Lower leg skin (tissue), 4 donors: Measurements from ENCODE around the gene ZNF335. TPM values are rescaled to one million over a fixed set of nuclear protein-coding genes. Genes with fewer than 3 reads are reported as not detected.

Experiments
- DNase-seq, 2 donors: peaks; one replicate each; pipeline ENCODE4 v3.0.0-alpha.2; 2019; ENCODE audit warnings: low spot score in 2 of 2
- H3K4me3 ChIP-seq: fragments of 200-600 bp; sonication (generic); 2 replicates; pipeline ENCODE4 v1.5.1; 2017; ENCODE audit warnings: mild to moderate bottlenecking, low read depth; ENCODE audit not compliant: poor library complexity, severe bottlenecking
- CTCF ChIP-seq, 3 donors: fragments of 450-650 bp; IDR thresholded peaks; one replicate each; pipeline ENCODE4 v1.5.1; 2016; ENCODE audit warnings: antibody characterized with exemption in 3 of 3, mild to moderate bottlenecking in 3 of 3, moderate library complexity in 2 of 3
- POLR2A ChIP-seq, 2 donors: fragments of 450-650 bp; IDR thresholded peaks; one replicate each; pipeline ENCODE4 v1.6.1; 2016 to 2017; ENCODE audit warnings: antibody characterized with exemption in 2 of 2, mild to moderate bottlenecking in 1 of 2, moderate library complexity in 1 of 2
- WGBS, 2 donors: methylation state at CpG; one replicate each; pipeline ENCODE4 v1.1.5; 2018; 5-methylcytosine and 5-hydroxymethylcytosine counted together
- intact Hi-C: fragments of 100-400 bp; cut with DNase I; formaldehyde crosslinking; loops from one replicate; pipeline ENCODE4 v1.15.0; 2023; ENCODE audit warnings: low total_unique reads
- total RNA-seq, 4 donors: library from RNA; depleted of rRNA; stranded (reverse); fragments of >200 nt; gene quantifications; one replicate each; pipeline ENCODE4 v1.1.0, GENCODE V29; 2016

ZNF335 gene
- total RNA-seq, 4 donors from 2014 or later = 21.6 to 38.6 (median 30.7) TPM

DNA sequence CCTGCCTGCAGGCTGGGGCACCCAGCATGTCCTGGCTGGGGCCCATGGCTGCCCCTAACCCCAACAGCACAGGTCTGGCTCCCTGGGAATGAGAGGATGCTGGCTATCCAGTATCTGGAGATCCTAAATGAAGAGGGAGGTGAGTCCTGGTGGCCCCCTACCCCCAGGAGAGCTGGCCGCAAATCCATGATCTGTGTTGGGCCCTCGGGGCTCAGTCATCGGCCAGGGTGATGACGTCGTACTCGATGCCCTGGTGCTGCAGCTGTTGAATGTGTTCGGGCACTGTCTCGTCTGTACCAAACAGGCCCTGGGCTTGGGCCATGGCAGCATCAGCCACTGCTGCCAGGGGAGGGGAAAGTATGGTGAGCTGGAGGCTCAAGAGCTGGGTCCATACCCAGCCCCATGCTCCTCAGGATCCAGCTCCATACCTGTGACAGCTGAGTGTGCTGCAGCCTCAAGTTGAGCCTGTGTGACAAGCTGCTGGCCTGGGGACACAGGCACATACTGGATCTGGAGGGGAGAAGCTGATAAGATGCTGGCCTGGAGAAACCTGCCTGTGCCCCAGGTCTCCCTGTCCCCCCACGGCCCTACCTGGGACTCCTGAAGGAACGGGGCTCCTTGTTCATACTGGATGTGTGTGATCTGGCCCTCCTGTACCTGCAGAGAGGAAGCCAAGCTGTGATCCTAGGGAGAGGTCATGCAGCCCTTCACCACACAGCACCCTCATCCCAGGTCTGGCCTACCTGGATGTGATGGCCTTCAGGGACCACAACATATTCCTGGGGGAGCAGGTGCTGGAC is 23.1 kb downstream of the ZNF335 start:
- H3K4me3 ChIP-seq = no peak overlapping the region
- no peak for TF ChIP-seq POLR2A (IDR thresholded peaks at IDR 0.05)
- TF ChIP-seq CTCF (IDR thresholded peaks at IDR 0.05) = no peak
- 47 to 64% methylated on average over 9 to 10 of the region's 10 CpGs for WGBS, 2 donors
- DNase-seq = peak in 1 of 2 donors; percentile 86
- intact Hi-C loops = no loop called here

DNA sequence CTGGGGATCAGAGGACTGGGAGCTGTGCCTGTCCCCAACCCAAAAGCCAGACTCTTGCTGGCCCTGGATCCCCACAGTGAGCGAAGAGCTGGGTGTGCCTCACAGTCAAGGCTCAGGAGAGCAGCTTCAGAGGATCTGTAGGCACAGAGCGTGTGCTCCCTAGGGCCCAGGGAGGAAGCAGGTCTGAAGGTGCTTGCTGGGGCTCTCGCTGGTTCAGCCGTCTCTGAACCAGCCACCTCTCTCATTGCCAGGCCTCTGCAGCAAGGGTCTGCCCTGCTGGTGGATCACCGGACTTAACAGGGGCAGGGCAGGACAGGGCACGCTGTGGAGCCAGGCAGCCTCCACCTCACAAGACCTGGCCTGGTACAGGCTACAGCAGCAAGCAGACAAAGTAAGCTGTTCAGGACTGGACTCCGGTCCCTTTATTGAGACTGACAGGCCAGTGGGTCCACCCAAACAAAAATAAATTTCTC is 23.7 kb downstream of the ZNF335 start:
- TF ChIP-seq CTCF (IDR thresholded peaks at IDR 0.05) = no peak
- TF ChIP-seq POLR2A (IDR thresholded peaks at IDR 0.05) = no peak
- no peak for DNase-seq
- intact Hi-C loops = no loop called here
- WGBS, 2 donors = 74 to 89% methylated on average over 3 to 5 of the region's 7 CpGs
- no peak overlapping the region for H3K4me3 ChIP-seq

- H3K4me3 ChIP-seq = no peak overlapping the region
- DNase-seq = peak in 1 of 2 donors; percentile 82
- WGBS, 2 donors = 81 to 86% methylated on average over 25 to 26 of the region's 29 CpGs
- no peak for TF ChIP-seq POLR2A (IDR thresholded peaks at IDR 0.05)
- no peak for TF ChIP-seq CTCF (IDR thresholded peaks at IDR 0.05)
- intact Hi-C loops = no loop called here
Observed at GRCh38 chr20:45947110-45947866, 24.7 kb downstream of the ZNF335 start.

GRCh38 chr20:45946149-45946970 is 25.6 kb downstream of the ZNF335 start:
- no peak overlapping the region for H3K4me3 ChIP-seq
- WGBS, 2 donors = 70 to 72% methylated on average over 18 to 20 of the region's 20 CpGs
- TF ChIP-seq CTCF (IDR thresholded peaks at IDR 0.05) (no peak), POLR2A (IDR thresholded peaks at IDR 0.05) (no peak)
- peak; percentile 91 to 93 for DNase-seq
- intact Hi-C loops = no loop called here

GRCh38 chr20:45945678-45946148 is 26.3 kb downstream of the ZNF335 start:
- TF ChIP-seq CTCF (IDR thresholded peaks at IDR 0.05) (no peak), POLR2A (IDR thresholded peaks at IDR 0.05) (no peak)
- no peak overlapping the region for H3K4me3 ChIP-seq
- intact Hi-C loops = no loop called here
- DNase-seq = peak in 1 of 2 donors; percentile 79
- WGBS, 2 donors = 81 to 82% methylated on average over 12 to 13 of the region's 13 CpGs
